IPS-11a (cell line): ENCODE measurements around the gene SLC22A23.

Experiments
- H3K4me3 ChIP-seq: one replicate; pipeline ENCODE4 v1.5.1; 2013; ENCODE audit warnings: low read depth, low read length, control low read depth

The SLC22A23 gene

DNA sequence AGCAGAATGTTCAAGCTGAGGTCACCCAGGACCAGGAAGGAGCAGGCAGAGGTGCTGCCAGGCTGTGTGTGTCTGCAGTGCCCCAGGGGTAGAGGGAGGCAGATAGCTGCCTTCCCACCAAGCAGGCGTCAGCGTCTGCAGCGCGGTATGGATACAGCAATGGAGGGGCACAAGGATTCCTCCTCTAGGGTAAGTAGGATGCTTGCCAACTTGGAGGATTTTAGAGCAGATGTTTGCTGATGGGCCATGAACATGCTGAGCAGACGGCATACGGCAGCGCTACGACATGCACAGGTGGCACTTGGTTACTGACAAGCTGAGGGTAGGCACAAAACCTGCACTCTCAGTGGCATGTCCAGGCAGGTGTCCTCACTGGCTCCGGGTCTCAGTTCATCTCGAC, 150.0 kb downstream of the SLC22A23 start:
- no peak overlapping the region for H3K4me3 ChIP-seq

DNA sequence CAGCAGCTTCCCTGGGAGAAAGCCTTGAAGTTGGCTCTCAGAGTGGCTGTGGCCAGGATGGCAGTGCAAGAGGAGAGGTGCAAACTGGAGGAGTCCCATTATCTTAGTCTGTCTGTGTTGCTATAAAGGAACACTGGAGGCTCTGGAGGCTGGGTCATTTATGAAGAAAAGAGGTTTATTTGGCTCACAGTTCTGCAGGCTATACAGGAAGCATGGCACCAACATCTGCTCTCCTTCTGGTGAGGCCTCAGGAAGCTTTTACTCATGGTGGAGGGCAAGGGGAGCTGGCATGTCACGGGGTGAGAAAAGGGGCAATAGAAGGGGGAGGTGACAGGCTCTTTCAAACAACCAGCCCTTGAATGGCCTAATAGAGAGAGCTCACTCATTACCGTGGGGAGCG, 151.0 kb downstream of the SLC22A23 start:
- H3K4me3 ChIP-seq: no peak overlapping the region

GRCh38 chr6:3305216-3305565, 151.7 kb downstream of the SLC22A23 start:
- H3K4me3 ChIP-seq: no peak overlapping the region

- no peak overlapping the region for H3K4me3 ChIP-seq
These were observed 152.2 kb downstream of the SLC22A23 start for GRCh38 chr6:3304500-3305215.

GRCh38 chr6:3303795-3304411, 152.9 kb downstream of the SLC22A23 start:
- H3K4me3 ChIP-seq: no peak overlapping the region

DNA sequence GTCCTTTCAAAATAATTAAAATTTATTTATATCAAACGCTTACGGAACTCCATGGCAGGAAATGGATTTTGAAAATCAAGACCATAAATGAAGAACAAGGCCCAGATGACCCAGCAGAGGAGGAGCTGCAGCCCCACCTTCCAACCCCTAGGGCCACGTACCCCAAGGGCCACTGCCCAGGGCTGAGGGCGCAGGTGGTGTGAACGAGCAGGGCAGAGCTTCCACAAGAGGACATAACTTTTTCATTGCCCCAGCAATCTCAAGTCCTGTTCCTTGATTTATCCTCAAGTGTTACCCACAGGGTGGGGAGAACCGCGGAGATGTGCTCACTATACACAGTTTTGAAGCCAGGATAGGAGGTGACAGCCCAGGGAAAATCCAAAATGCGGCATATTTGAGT, 155.3 kb downstream of the SLC22A23 start:
- no peak overlapping the region for H3K4me3 ChIP-seq

- no peak overlapping the region for H3K4me3 ChIP-seq
These were observed 157.6 kb downstream of the SLC22A23 start for GRCh38 chr6:3299221-3299620.

DNA sequence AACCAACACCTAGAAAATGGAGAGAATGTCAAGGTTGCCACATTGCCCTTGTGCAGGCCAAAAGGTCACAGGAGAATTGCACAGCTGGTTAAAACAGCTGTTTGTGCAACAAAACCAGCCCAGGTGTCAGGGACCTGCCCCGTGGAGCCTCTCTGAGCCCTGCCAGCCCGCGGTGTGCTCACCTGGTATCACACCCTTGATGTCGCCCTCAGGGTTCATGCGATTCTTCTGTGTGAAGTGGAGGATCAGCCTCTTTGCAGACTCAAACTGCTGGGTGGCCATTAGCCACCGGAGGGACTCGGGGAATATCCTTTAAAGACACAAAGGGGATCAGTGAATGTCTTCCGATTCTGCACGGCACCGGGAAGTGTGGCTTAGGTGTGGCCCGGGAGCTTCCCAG, 158.9 kb downstream of the SLC22A23 start:
- no peak overlapping the region for H3K4me3 ChIP-seq

DNA sequence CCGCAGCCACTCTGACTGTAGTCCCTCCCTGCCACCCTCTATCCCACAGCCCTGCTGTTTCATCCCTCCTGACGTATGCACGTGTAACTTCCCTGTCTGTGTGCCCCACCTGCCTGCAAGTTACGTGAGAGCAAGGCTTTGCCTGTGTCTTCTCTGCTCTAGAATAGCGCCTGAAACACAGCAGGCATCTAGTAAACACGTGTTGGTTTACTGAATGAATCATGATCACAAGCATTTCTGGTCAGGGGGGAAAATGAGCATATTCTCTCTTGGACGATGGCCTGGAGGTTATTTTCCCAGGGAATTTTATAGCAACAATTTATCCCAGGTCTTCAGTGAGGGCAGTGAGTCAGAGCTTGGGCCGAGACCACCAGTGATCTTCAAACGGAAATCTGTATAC, 159.8 kb downstream of the SLC22A23 start:
- H3K4me3 ChIP-seq: no peak overlapping the region

DNA sequence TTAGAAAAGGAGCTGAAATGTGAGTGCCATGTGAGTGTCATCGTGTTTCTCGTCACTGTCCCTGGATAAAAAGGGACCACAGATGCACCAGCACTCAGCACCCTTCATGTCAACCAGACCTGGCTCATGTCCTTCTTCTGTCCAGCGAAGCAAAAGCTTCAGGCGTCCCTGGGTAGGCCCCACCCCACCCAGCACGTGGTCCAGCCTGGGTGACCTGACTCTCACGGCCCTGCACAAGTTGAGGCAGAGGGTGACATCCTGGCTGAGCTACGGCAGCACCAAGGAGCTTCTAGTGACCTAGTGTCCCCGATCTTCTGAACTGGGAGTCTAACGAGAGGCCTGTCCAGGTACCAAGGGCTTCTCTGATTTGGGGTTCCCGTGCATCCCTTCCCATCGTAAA, 160.3 kb downstream of the SLC22A23 start:
- H3K4me3 ChIP-seq: no peak overlapping the region

DNA sequence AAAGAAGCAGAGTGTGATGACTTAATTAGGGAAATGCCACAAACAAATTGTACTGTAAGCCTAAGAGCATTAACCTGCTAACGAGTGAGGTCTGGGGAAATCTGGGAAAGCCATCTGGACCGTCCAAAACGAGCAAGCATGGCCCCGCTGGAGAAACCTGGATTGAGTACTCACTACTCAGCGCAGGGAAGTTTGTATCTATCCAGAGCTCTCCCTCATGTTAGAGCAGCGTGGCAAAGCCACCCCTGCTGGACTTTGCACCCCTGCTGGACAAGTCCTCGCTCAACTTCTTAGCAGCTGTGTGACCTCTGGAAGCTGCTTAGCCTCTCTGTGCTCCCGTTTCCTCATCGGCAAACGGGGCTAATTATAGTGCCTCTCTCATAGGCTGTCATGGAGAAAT, 160.8 kb downstream of the SLC22A23 start:
- H3K4me3 ChIP-seq: no peak overlapping the region

DNA sequence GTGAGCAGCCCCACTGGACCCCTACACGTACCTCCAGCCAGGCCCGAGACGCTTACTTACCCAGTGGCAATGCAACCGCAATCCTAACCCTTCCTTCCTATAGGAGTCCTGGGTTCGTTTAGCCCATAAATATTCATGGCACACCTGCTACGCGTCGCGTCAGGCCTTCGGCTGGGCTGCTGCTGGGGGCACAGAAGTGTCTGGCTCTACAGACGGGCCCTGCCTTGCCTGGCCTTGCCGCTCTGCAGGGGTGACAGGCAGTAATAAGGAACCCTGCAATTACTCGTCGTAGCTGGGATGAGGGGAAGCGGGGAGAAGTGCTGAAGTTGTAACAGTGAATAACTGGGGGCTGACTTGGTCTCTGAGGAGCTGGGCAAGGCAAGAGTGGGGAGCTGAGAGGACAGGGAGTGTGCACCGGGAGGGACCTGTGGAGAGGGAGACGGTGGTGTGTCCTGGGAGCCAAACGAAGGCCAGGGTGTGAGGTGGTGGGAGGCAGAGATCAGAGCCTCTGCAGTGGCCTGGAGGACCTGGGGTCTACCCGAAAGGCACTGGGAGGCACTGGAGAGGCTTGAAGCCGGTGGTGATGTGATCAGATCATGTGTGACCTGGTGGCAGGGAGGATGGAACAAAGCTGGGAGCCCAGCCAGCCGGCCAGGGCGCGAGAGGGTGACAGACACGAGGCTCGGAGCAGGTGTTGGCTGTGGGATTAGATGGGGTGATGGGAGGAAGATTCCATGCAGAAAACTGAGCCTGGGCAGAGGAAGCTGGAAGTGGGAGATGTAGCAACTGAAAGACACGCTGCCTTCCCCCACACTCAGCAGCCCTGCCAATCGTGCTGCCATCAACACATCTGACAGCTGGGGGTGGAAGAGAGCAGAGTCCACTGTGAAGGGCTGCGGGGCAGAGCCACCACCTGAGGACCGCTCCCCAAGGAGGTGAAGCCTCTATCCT, 161.7 kb downstream of the SLC22A23 start:
- H3K4me3 ChIP-seq: no peak overlapping the region

DNA sequence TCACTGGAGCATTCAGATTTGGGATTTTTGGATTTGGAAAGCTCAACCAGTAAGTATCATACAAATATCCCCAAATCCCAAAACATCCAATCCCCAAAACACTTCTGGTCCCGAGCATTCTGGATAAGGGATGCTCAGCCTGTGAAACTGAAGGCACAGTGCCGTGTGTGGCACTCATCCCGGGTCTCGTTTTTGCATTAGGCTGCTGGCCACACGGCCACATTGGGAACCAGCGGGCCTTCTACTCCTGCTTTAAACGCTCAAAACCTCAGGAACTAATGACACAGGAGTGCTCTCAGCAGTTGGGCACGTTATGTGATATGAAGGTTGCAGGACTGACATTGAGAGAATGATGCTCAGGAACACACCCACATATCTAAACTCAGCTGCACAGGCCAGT, 162.5 kb downstream of the SLC22A23 start:
- H3K4me3 ChIP-seq: no peak overlapping the region

DNA sequence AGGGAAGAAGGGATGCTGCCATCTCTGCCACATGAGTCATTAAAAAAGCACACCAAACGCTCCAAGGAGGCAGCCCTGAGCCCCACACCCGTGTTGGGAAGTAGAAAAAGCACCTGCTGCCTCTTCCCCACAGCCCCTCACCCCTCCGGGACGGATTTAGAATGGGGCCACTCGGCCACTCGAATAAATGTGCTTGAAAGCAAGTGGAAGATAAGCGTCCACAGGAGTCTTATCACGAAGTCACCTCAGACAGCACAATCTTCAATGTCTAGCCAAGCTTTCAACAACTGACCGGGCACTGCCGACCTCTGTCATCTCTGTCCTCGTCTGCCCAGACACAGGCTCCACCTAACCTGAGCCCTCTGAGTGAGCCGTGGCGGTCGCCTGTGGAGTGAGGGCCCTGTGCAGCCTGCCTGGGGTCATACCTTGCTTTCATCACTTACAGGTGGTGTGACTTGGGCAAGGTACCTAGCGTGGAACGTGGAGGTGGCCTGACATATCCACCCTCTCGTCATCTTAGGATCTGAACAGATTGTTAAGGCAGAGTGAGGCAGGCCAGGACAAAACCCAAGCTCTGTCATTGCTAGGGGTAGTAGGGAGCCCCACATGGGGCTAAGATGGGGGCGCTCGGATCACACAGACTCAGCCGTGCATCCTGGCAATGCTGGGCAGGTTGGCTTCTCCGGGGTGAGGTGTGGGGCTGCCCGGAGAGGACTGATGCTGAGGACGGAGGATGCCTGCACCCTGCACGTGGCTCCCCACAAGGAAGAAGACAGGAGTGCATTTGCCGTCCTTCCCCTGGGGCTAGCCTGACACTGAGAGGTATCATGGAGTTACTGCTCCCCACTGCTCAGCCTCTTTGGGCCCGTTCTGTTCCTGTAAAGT, 163.3 kb downstream of the SLC22A23 start:
- no peak overlapping the region for H3K4me3 ChIP-seq

DNA sequence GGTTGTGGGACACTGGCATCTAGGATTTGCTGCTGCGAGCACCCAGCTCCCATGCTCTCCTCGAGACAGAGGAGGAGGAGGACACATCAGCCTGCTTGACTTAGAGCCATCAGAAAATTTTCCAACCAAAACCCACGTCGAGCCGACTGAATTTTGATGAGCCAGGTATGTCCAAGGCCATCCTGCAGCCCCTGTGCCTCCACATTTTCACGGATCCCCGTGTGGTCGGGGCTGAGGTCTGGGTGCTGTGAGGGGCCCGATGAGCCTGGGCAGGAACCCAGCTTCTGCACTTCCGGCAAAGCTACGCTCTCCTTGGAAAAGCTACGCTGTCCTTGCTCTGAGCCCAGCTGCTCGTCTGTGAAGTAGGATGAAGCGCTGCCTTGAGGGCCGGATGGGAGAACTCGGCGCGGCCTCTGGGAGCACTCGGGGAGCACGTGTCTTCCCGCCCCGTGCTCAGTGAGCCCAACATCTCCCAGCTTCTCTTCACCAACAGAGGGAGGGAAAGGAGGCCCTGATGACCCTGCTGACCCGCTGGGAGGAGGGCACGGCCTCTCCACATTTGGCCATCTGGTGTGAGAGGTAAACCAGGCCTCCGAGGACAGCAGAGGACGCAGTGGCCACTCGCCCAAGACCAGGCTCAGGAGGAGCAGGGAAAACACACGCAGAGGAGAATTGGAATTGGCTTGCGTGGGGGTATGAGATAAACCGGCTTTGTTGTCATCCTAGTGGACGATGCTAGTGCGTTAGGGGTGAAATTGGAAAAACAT, 164.2 kb downstream of the SLC22A23 start:
- no peak overlapping the region for H3K4me3 ChIP-seq

DNA sequence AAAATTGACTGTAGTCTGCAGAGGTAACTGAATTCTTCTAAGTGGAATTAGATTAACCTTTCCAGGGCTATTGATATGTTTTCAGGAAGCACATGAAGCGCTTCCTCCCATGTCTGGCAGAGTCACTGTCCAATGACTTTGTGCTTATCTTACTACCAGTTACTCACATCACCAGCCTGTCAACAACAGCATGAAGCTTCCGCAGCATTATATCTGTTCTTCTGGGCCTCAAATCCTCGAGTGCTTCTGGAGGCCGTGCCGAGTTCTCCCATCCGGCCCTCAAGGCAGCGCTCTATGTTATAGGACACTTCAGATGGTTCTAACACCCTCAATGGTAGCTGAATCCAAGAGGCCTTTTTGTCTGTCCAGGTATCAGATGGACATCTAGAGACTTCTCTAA, 164.9 kb downstream of the SLC22A23 start:
- H3K4me3 ChIP-seq: no peak overlapping the region

DNA sequence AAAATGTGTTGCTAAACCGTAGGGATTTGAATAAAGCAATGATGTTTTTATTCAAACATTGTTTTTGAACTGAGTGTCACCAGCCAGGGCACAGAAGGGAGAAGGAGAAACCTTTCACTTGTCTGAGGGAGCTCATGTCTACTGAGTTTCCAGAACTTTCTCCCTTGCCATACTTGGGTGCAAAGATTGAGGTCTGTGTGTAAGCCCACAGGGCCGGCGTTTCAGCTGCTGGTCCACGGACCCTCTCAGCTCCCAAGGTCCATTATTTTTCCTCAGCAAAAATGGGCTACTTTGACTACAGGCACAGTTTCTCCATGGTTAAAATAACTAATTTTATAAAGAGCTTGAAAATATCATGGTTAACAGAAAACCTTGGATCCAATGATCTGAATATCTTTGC, 165.5 kb downstream of the SLC22A23 start:
- H3K4me3 ChIP-seq: no peak overlapping the region

- H3K4me3 ChIP-seq: no peak overlapping the region
These were observed 166.0 kb downstream of the SLC22A23 start for GRCh38 chr6:3290931-3291211.

DNA sequence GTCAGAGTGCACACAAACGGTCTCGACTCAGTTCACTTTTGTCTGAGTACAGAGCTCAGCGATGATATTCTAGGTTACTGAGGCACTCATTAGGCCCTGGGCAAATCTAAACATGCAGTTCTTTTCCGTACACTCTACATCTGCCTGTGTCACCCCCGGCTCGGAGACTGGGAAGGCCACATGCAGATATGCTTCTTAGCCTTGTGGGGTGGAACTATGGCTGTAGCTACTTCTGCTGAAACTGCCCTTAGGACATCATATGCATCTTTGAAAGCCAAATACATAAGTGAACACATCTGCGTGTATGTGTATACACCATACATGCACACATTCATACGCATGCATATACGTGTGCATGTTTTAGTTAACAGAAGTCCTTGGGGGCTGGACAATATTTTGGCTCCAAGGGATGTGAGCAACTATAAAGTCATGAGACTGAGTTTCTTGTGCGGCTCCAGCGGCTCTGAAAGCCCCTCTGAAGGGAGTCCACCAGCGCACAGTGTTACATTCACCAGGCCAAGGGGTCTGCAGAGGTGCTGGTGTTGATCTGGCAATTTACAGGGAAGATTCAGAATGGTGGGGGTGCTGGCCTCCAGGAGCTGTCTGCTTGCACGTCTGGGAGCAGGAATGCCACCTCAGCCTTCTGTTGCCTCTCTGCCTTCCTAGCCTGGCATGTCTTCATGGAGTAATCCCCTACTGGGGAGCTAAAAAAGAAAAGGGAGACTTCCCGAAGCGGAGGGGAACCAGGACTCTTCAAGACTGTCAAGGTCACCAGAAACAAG, 166.5 kb downstream of the SLC22A23 start:
- H3K4me3 ChIP-seq: no peak overlapping the region

DNA sequence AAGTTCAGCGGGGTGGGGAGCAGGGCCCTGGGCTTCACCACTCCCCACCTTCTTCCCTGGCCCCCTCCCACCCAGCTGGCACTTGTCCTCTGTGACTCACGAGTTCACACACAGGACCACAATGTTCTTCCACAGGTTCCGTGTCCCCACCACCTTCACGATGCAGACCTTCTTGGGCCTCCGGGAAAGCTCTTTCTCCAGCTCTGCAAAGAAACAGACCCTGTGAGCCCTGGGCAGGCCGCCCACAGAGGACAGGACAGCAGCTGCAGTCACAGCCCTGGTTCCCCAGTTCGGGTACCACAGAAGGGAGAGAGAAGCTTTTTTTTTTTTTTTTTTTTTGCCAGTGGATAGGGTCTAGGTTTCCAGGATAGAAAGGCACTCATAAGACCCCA, 167.2 kb downstream of the SLC22A23 start:
- no peak overlapping the region for H3K4me3 ChIP-seq
